GM18951 (cell line): Measurements from ENCODE around the gene ATP1B1.
"Not testable (repeated sequence)": the region's sequence is repeated elsewhere in the genome, so short reads cannot be mapped to it uniquely, and the experiment has no call there.

Experiments used
- POLR2A ChIP-seq: IDR thresholded peaks from 4 replicates; pipeline ENCODE4 v1.6.1; 2011; ENCODE audit warnings: mild to moderate bottlenecking; ENCODE audit not compliant: insufficient read length, insufficient read depth; ENCODE audit errors: extremely low read depth
- in situ Hi-C: fragments of 300-500 bp; cut with MboI; formaldehyde crosslinking; loops from one replicate; pipeline ENCODE4 v1.12.0; 2022; ENCODE audit warnings: low sequenced_read_pairs, mixed read lengths, inconsistent platforms; ENCODE audit not compliant: unreplicated experiment

ATP1B1 gene

GRCh38 chr1:169144941-169145626 lies 38.6 kb downstream of the ATP1B1 start:
- no peak for TF ChIP-seq POLR2A
- in situ Hi-C loops, result no loop called here

- no peak for TF ChIP-seq POLR2A
- in situ Hi-C loops, result no loop called here
Observed at GRCh38 chr1:169146576-169147214, 40.2 kb downstream of the ATP1B1 start.

- in situ Hi-C loops, result no loop called here
- TF ChIP-seq POLR2A, result no peak
Observed at GRCh38 chr1:169148472-169149252, 42.2 kb downstream of the ATP1B1 start.

GRCh38 chr1:169149555-169150286 lies 43.2 kb downstream of the ATP1B1 start:
- TF ChIP-seq POLR2A, result no peak
- in situ Hi-C loops, result no loop called here

- in situ Hi-C loops, result no loop called here
- no peak for TF ChIP-seq POLR2A
Observed at GRCh38 chr1:169150641-169151337, 44.3 kb downstream of the ATP1B1 start.

- no peak for TF ChIP-seq POLR2A
- in situ Hi-C loops, result no loop called here
Observed at GRCh38 chr1:169151338-169151837, 44.9 kb downstream of the ATP1B1 start.

- TF ChIP-seq POLR2A, result no peak
- in situ Hi-C loops, result no loop called here
Observed at GRCh38 chr1:169155675-169156074, 49.2 kb downstream of the ATP1B1 start.

- no peak for TF ChIP-seq POLR2A
- in situ Hi-C loops, result no loop called here
Observed at GRCh38 chr1:169156580-169156979, 50.1 kb downstream of the ATP1B1 start.

- no peak for TF ChIP-seq POLR2A
- in situ Hi-C loops, result no loop called here
Observed at GRCh38 chr1:169160845-169161495, 54.5 kb downstream of the ATP1B1 start.

- in situ Hi-C loops, result no loop called here
- no peak for TF ChIP-seq POLR2A
Observed at GRCh38 chr1:169161496-169162194, 55.2 kb downstream of the ATP1B1 start.

- in situ Hi-C loops, result no loop called here
- no peak for TF ChIP-seq POLR2A
Observed at GRCh38 chr1:169163059-169163458, 56.6 kb downstream of the ATP1B1 start.

GRCh38 chr1:169175461-169175860 lies 69.0 kb downstream of the ATP1B1 start:
- TF ChIP-seq POLR2A, result no peak
- in situ Hi-C loops, result no loop called here

- in situ Hi-C loops, result not testable (repeated sequence)
Observed at GRCh38 chr1:169179431-169179830, 72.9 kb downstream of the ATP1B1 start.
